Neural progenitor cell (in vitro differentiated cells): ENCODE data around the gene DUOXA2.

Source experiments
- CTCF ChIP-seq: fragments of 200-600 bp; sonication (generic); IDR thresholded peaks from 2 replicates; pipeline ENCODE4 v1.5.1; 2017; ENCODE audit warnings: antibody characterized with exemption, mild to moderate bottlenecking
- EZH2 ChIP-seq: fragments of 200-600 bp; sonication (generic); IDR thresholded peaks from 2 replicates; pipeline ENCODE4 v1.6.1; 2017; ENCODE audit warnings: antibody characterized with exemption, mild to moderate bottlenecking, moderate library complexity
- EZH2phosphoT487 ChIP-seq: fragments of 200-600 bp; sonication (generic); IDR thresholded peaks from 2 replicates; pipeline ENCODE4 v1.6.1; 2017; ENCODE audit warnings: antibody characterized with exemption

DNA sequence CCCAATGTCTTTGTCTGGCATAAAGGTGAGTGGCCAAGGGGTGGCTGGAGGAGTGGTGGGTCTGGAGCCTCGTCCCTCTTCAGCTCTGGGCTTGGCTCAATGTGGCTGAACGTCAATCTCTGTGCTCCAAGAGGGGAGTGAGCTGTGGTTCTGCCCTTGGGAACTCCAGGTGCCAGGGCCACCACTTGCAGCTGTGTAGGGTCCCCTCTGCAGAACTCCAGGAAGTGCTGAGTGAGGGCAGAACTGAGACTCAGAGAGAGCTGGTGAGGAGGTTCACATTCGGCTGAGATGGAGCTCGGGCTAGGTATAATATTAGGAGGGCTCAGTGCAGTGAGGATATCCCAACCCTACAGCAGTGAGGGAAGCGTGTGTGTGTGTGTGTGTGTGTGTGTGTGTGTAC lies 27.3 kb downstream of the DUOXA2 start:
- TF ChIP-seq CTCF (no peak), EZH2 (no peak), EZH2phosphoT487 (no peak)
